ENCODE results near the gene SSBP3.

- TF ChIP-seq NR2C2 (CRISPR knock-in tag; IDR thresholded peaks at IDR 0.05) = no peak
- TF ChIP-seq NFYB (CRISPR knock-in tag; conservative IDR thresholded peaks at IDR 0.05; ENCODE audit: low read depth) = no peak
- no peak for TF ChIP-seq CTCF (IDR thresholded peaks at IDR 0.05)
- TF ChIP-seq E2F1 (CRISPR knock-in tag; IDR thresholded peaks at IDR 0.05) = no peak
- no peak for TF ChIP-seq EMX1 (CRISPR knock-in tag; IDR thresholded peaks at IDR 0.05)
- no peak for TF ChIP-seq ZNF263 (CRISPR knock-in tag; IDR thresholded peaks at IDR 0.05; ENCODE audit: low read depth)
- no peak for TF ChIP-seq ETV6 (CRISPR knock-in tag; IDR thresholded peaks at IDR 0.05)
- no peak for TF ChIP-seq CREB1 (CRISPR knock-in tag; IDR thresholded peaks at IDR 0.05)
- TF ChIP-seq JAZF1 (CRISPR knock-in tag; IDR thresholded peaks at IDR 0.05) = no peak
- TF ChIP-seq USF1 (CRISPR knock-in tag; IDR thresholded peaks at IDR 0.05) = no peak
- no peak for TF ChIP-seq ZBTB43 (CRISPR knock-in tag; IDR thresholded peaks at IDR 0.05)
Measured at GRCh38 chr1:54228638-54229079, 177.5 kb downstream of the SSBP3 start.

Data from WTC11 (cell line).